Occipital lobe (tissue), 2 donors: ENCODE data around the gene ENO4. TPM values are rescaled to one million over a fixed set of nuclear protein-coding genes. Genes with fewer than 3 reads are reported as not detected.

Source experiments
- DNase-seq: peaks from one replicate; lab custom pipeline; 2025; lab: John Stamatoyannopoulos, UW
- total RNA-seq: library from RNA; depleted of rRNA; stranded (reverse); fragments of >200 nt; gene quantifications from one replicate; pipeline ENCODE4 v1.2.3, GENCODE V29; 2014

ENO4 gene
- total RNA-seq, 1 donor from 2014 or later, result 0.78 TPM

GRCh38 chr10:116866987-116867595 lies 17.8 kb downstream of the ENO4 start:
- DNase-seq, result no peak

- no peak for DNase-seq
These were observed 18.9 kb downstream of the ENO4 start for GRCh38 chr10:116868198-116868676.

GRCh38 chr10:116868722-116869121 lies 19.4 kb downstream of the ENO4 start:
- DNase-seq, result no peak

GRCh38 chr10:116870949-116871348 lies 21.6 kb downstream of the ENO4 start:
- DNase-seq, result no peak

GRCh38 chr10:116873134-116873533 lies 23.8 kb downstream of the ENO4 start:
- no peak for DNase-seq

- no peak for DNase-seq
These were observed 26.6 kb downstream of the ENO4 start for GRCh38 chr10:116875897-116876296.

GRCh38 chr10:116877391-116877790 lies 28.1 kb downstream of the ENO4 start:
- no peak for DNase-seq

GRCh38 chr10:116878123-116878522 lies 28.8 kb downstream of the ENO4 start:
- no peak for DNase-seq

- DNase-seq, result no peak
These were observed 30.5 kb downstream of the ENO4 start for GRCh38 chr10:116879817-116880216.

GRCh38 chr10:116880716-116881482 lies 31.6 kb downstream of the ENO4 start:
- no peak for DNase-seq

- DNase-seq, result no peak
These were observed 33.3 kb downstream of the ENO4 start for GRCh38 chr10:116882639-116883038.

- no peak for DNase-seq
These were observed 37.5 kb downstream of the ENO4 start for GRCh38 chr10:116886772-116887171.

GRCh38 chr10:116888380-116889055 lies 39.2 kb downstream of the ENO4 start:
- DNase-seq, result peak; percentile 36

- DNase-seq, result no peak
These were observed 39.8 kb downstream of the ENO4 start for GRCh38 chr10:116889066-116889465.

- DNase-seq, result no peak
These were observed 41.9 kb downstream of the ENO4 start for GRCh38 chr10:116891208-116891607.

- no peak for DNase-seq
These were observed 43.8 kb downstream of the ENO4 start for GRCh38 chr10:116892907-116893685.

- DNase-seq, result no peak
These were observed 44.4 kb downstream of the ENO4 start for GRCh38 chr10:116893686-116894037.

- DNase-seq, result no peak
These were observed 50.3 kb downstream of the ENO4 start for GRCh38 chr10:116899626-116900025.

- DNase-seq, result no peak
These were observed 56.5 kb downstream of the ENO4 start for GRCh38 chr10:116905845-116906210.

- no peak for DNase-seq
These were observed 58.1 kb downstream of the ENO4 start for GRCh38 chr10:116907245-116907987.

GRCh38 chr10:116909307-116909706 lies 60.0 kb downstream of the ENO4 start:
- no peak for DNase-seq
